SK-N-SH (cell line): Measurements from ENCODE around the gene RGMA. TPM values are rescaled to one million over a fixed set of nuclear protein-coding genes. Genes with fewer than 3 reads are reported as not detected.

ENCODE experiments used
- CTCF ChIA-PET: fragments of 300-600, 350-600 bp; formaldehyde crosslinking; extraction: SDS; loops from one replicate; lab custom pipeline; 2021; lab: Yijun Ruan, JAX
- POLR2A ChIA-PET: fragments of 350-600 bp; sonication (Branson Sonifier 250); formaldehyde crosslinking; extraction: SDS; loops from one replicate; lab custom pipeline; 2020; ENCODE audit warnings: antibody characterized with exemption, inconsistent platforms; lab: Yijun Ruan, JAX
- DNase-seq: peaks from one replicate; pipeline ENCODE4 v3.0.0; 2012
- H2AFZ ChIP-seq: fragments of 200-600 bp; sonication (generic); 2 replicates; pipeline ENCODE4 v1.8.1; 2016; ENCODE audit warnings: antibody characterized with exemption, mild to moderate bottlenecking, low read depth
- H3F3A ChIP-seq: fragments of 200-600 bp; sonication (generic); replicated peaks from 2 replicates; pipeline ENCODE3; 2016; ENCODE audit warnings: antibody characterized with exemption, mild to moderate bottlenecking; ENCODE audit not compliant: insufficient read depth
- H3K27ac ChIP-seq, 2 experiments: fragments of 200-500 bp in 1 of 2; fragments of 200-600 bp in 1 of 2; sonication (Bioruptor generic) in 1 of 2; sonication (generic), shearing (Covaris generic) in 1 of 2; 2 replicates each; pipeline versions ENCODE4 v1.5.1 to v1.6.1; 2014 to 2016; ENCODE audit warnings: low read depth in 2 of 2, inconsistent platforms in 1 of 2, low read length in 1 of 2, mild to moderate bottlenecking in 1 of 2, mixed read lengths in 1 of 2
- H3K27me3 ChIP-seq: fragments of 200-600 bp; sonication (generic), shearing (Covaris generic); 2 replicates; pipeline ENCODE4 v1.6.1; 2016; ENCODE audit warnings: mixed run types; ENCODE audit not compliant: insufficient read depth
- H3K36me3 ChIP-seq, 2 experiments: fragments of 200-500 bp in 1 of 2; fragments of 200-600 bp in 1 of 2; sonication (Bioruptor generic) in 1 of 2; sonication (generic) in 1 of 2; replicated peaks in 1 of 2; 2 replicates each; pipeline versions ENCODE3 to v1.5.1; 2014 to 2016; ENCODE audit warnings: low read length in 1 of 2, mild to moderate bottlenecking in 1 of 2; ENCODE audit not compliant: insufficient read depth in 2 of 2, control insufficient read depth in 1 of 2
- H3K4me1 ChIP-seq, 2 experiments: fragments of 200-500 bp in 1 of 2; fragments of 200-600 bp in 1 of 2; sonication (Bioruptor generic) in 1 of 2; sonication (generic), shearing (Covaris generic) in 1 of 2; 2 replicates each; pipeline versions ENCODE4 v1.5.1 to v1.6.1; 2014 to 2016; ENCODE audit warnings: low read depth in 1 of 2, low read length in 1 of 2, mixed run types in 1 of 2; ENCODE audit not compliant: insufficient read depth in 2 of 2, control insufficient read depth in 1 of 2
- H3K4me2 ChIP-seq: fragments of 200-600 bp; sonication (generic), shearing (Covaris generic); 2 replicates; pipeline ENCODE4 v1.6.1; 2017; ENCODE audit warnings: mixed run types
- H3K4me3 ChIP-seq, 2 experiments: fragments of 200-500 bp in 1 of 2; fragments of 200-600 bp in 1 of 2; sonication (Bioruptor generic) in 1 of 2; sonication (generic), shearing (Covaris generic) in 1 of 2; 2 replicates each; pipeline versions ENCODE4 v1.5.1 to v1.8.1; 2014 to 2016; ENCODE audit warnings: low read depth in 2 of 2, inconsistent platforms in 1 of 2, low read length in 1 of 2, mild to moderate bottlenecking in 1 of 2, mixed read lengths in 1 of 2, moderate library complexity in 1 of 2
- H3K79me2 ChIP-seq: fragments of 200-600 bp; sonication (generic); 2 replicates; pipeline ENCODE4 v1.8.1; 2017; ENCODE audit warnings: mild to moderate bottlenecking; ENCODE audit not compliant: insufficient read depth
- H3K9ac ChIP-seq: fragments of 200-600 bp; sonication (generic); 2 replicates; pipeline ENCODE4 v1.6.1; 2017; ENCODE audit warnings: mixed run types
- H3K9me2 ChIP-seq: fragments of 200-600 bp; sonication (generic); 2 replicates; pipeline ENCODE4 v1.6.1; 2017; ENCODE audit warnings: mixed run types
- H3K9me3 ChIP-seq: fragments of 200-600 bp; sonication (generic); 2 replicates; pipeline ENCODE4 v1.6.1; 2017; ENCODE audit warnings: mixed run types, mild to moderate bottlenecking, moderate library complexity
- H4K20me1 ChIP-seq: fragments of 200-600 bp; sonication (generic); 2 replicates; pipeline ENCODE4 v1.6.1; 2017; ENCODE audit warnings: mild to moderate bottlenecking, mixed run types; ENCODE audit not compliant: insufficient read depth
- CTCF ChIP-seq: fragments of 200-600 bp; sonication (generic); IDR thresholded peaks from 2 replicates; pipeline ENCODE4 v1.6.1; 2017; ENCODE audit warnings: antibody characterized with exemption, mild to moderate bottlenecking, moderate library complexity
- FOXM1 ChIP-seq: IDR thresholded peaks from 2 replicates; pipeline ENCODE4 v1.4.0; 2012; ENCODE audit warnings: low read depth, mild to moderate bottlenecking
- MXI1 ChIP-seq: IDR thresholded peaks from 2 replicates; pipeline ENCODE4 v1.6.1; 2012; ENCODE audit warnings: mild to moderate bottlenecking, low read depth, low read length, improper control_type of control experiment
- RAD21 ChIP-seq: IDR thresholded peaks from 2 replicates; pipeline ENCODE4 v1.6.1; 2012; ENCODE audit warnings: mild to moderate bottlenecking, low read length
- SIN3A ChIP-seq: IDR thresholded peaks from 2 replicates; pipeline ENCODE4 v1.6.1; 2012; ENCODE audit warnings: low read depth, mild to moderate bottlenecking, low read length, moderate library complexity, borderline replicate concordance
- WGBS: methylation state at CpG from one replicate; pipeline ENCODE4 v1.1.6; 2017; ENCODE audit warnings: low lambda C conversion rate; 5-methylcytosine and 5-hydroxymethylcytosine counted together
- polyA plus RNA-seq, 3 experiments: library from polyadenylated mRNA; depleted of rRNA; stranded (reverse); fragments of >200 nt; gene quantifications; 2 replicates each; pipeline ENCODE4 v1.2.3, GENCODE V29; 2012

Gene RGMA
- polyA plus RNA-seq, 1 of the 3 experiments (the other 2 are of a cell fraction) = 1.5 TPM

DNA sequence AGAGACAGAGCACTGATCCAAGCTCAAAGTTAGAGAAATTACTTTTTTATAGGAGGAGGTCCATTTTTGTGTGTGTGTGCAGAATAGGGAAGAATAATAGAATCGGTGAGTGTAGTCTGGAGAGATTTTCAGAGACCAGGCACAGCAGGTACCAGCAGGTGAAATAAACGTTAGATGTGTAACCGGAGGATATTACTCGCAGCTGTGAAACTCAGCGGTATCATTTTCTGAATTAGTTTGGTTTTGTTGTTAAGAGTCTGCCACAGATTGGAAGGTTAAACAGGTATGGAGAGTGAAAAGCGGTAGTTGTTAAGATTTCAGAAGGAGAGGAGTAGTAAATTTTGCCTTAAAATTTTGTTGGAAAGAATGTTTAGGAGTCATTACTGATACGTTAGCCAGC is 69.9 kb downstream of the RGMA start:
- Histone ChIP-seq H3K27me3 (no peaks in the 10 kb centered on the region), H2AFZ (no peak overlapping the region), H3K27ac (no peak overlapping the region), H3K36me3 (peaks cover 89 to 93% of the 10 kb centered on the region in 2 experiments), H3K4me2 (no peak overlapping the region), H3K79me2 (peaks cover 31% of the 10 kb centered on the region), H3K4me3 (no peak overlapping the region), H3K9me3 (no peaks in the 10 kb centered on the region), H3K9me2 (no peaks in the 10 kb centered on the region), H3K4me1 (no peaks in the 10 kb centered on the region), H4K20me1 (peaks cover 25% of the 10 kb centered on the region), H3K9ac (no peak overlapping the region), H3F3A (peaks cover 12% of the 10 kb centered on the region)
- no peak for TF ChIP-seq CTCF
- CTCF ChIA-PET = interaction anchor here (1.7 to 2.2 kb wide), 3 partner anchors 10 to 1101 kb away, joined by 6 to 18 read pairs (median 13); no protein-coding TSS in a partner anchor
- POLR2A ChIA-PET = interaction anchor here (0.7 kb wide), 1 partner anchor 1144 kb away, joined by 3 read pairs; no protein-coding TSS in a partner anchor
- no peak for DNase-seq
- 91% methylated on average over 7 of the region's 7 CpGs for WGBS

GRCh38 chr15:93018574-93018973 is 70.4 kb downstream of the RGMA start:
- H3K9me3 ChIP-seq = no peaks in the 10 kb centered on the region
- no peaks in the 10 kb centered on the region for H3K4me1 ChIP-seq
- no peak overlapping the region for H3K4me3 ChIP-seq
- DNase-seq = no peak
- H3K4me2 ChIP-seq = no peak overlapping the region
- H3K9me2 ChIP-seq = no peaks in the 10 kb centered on the region
- no peaks in the 10 kb centered on the region for H3K27me3 ChIP-seq
- no peak overlapping the region for H3K27ac ChIP-seq
- H4K20me1 ChIP-seq = peaks cover 20% of the 10 kb centered on the region
- peaks cover 33% of the 10 kb centered on the region for H3K79me2 ChIP-seq
- peaks cover 9% of the 10 kb centered on the region for H3F3A ChIP-seq
- H2AFZ ChIP-seq = no peak overlapping the region
- ChIA-PET POLR2A (interaction anchor here (0.7 kb wide), 1 partner anchor 1145 kb away, joined by 3 read pairs; no protein-coding TSS in a partner anchor), CTCF (interaction anchor here (0.9 to 2.2 kb wide), 5 partner anchors 8 to 1101 kb away, joined by 3 to 18 read pairs (median 6); no protein-coding TSS in a partner anchor)
- WGBS = 93% methylated on average over 4 of the region's 4 CpGs
- H3K36me3 ChIP-seq = peaks cover 89 to 93% of the 10 kb centered on the region in 2 experiments
- TF ChIP-seq RAD21 = 0 out of 2 replicates have a peak, but pooled peaks have one; percentile 20
- peak; percentile 23; the same call in 1 of the 2 replicates for TF ChIP-seq CTCF
- no peak for TF ChIP-seq MXI1
- TF ChIP-seq FOXM1 = no peak
- no peak for TF ChIP-seq SIN3A
- H3K9ac ChIP-seq = no peak overlapping the region
